Stimulated activated CD8-positive, alpha-beta memory T cell treated with anti-CD3 and anti-CD28 coated beads, Interleukin-7, amount 100 ng/mL, for 24 hours (primary cell): ENCODE data around the gene TNRC6A.
"Not testable (repeated sequence)": the region's sequence is repeated elsewhere in the genome, so short reads cannot be mapped to it uniquely, and the experiment has no call there.

Source experiments
- DNase-seq: peaks from one replicate; pipeline ENCODE4 v3.0.0-alpha.2; 2020; ENCODE audit warnings: low read depth

TNRC6A gene

GRCh38 chr16:24845726-24846547, 116.5 kb downstream of the TNRC6A start, which contains the start of gene SLC5A11:
TSS of gene SLC5A11 (plus strand) at chr16:24845963. CDS start at chr16:24858644, 12,681 bp downstream.
- no peak for DNase-seq

GRCh38 chr16:24846548-24847357, 117.3 kb downstream of the TNRC6A start:
- DNase-seq, result no peak

GRCh38 chr16:24847358-24847664, 117.9 kb downstream of the TNRC6A start:
- no peak for DNase-seq

- DNase-seq, result no peak
Measured at GRCh38 chr16:24848065-24848464, 118.6 kb downstream of the TNRC6A start.

GRCh38 chr16:24849641-24850040, 120.2 kb downstream of the TNRC6A start:
- no peak for DNase-seq

- no peak for DNase-seq
Measured at GRCh38 chr16:24850289-24850938, 121.0 kb downstream of the TNRC6A start.

GRCh38 chr16:24851700-24852099, 122.2 kb downstream of the TNRC6A start:
- no peak for DNase-seq

GRCh38 chr16:24852281-24852721, 122.8 kb downstream of the TNRC6A start:
- DNase-seq, result no peak

GRCh38 chr16:24853169-24853824, 123.8 kb downstream of the TNRC6A start:
- no peak for DNase-seq

GRCh38 chr16:24853830-24854229, 124.4 kb downstream of the TNRC6A start:
- DNase-seq, result no peak

- DNase-seq, result no peak
Measured at GRCh38 chr16:24854607-24855171, 125.2 kb downstream of the TNRC6A start.

- DNase-seq, result no peak
Measured at GRCh38 chr16:24855678-24856077, 126.2 kb downstream of the TNRC6A start.

- DNase-seq, result not testable (repeated sequence)
Measured at GRCh38 chr16:24856871-24857270, 127.4 kb downstream of the TNRC6A start.

- no peak for DNase-seq
Measured at GRCh38 chr16:24858219-24859041, 129.0 kb downstream of the TNRC6A start.

- no peak for DNase-seq
Measured at GRCh38 chr16:24861461-24861860, 132.0 kb downstream of the TNRC6A start.

- DNase-seq, result no peak
Measured at GRCh38 chr16:24863582-24864437, 134.4 kb downstream of the TNRC6A start.

- no peak for DNase-seq
Measured at GRCh38 chr16:24869033-24869432, 139.6 kb downstream of the TNRC6A start.

GRCh38 chr16:24871891-24872290, 142.4 kb downstream of the TNRC6A start:
- DNase-seq, result no peak

GRCh38 chr16:24873028-24873427, 143.6 kb downstream of the TNRC6A start:
- DNase-seq, result no peak

- DNase-seq, result no peak
Measured at GRCh38 chr16:24875466-24875865, 146.0 kb downstream of the TNRC6A start.
